DND-41 (cell line): ENCODE results near the gene MAP1A.

Source experiments
- ATAC-seq: fragments of 200-7000 bp; cut with Tn5 transposase; 3 replicates; pipeline ENCODE4 v1.9.1; 2021; ENCODE audit warnings: low read depth; ENCODE audit not compliant: insufficient read depth
- DNase-seq: peaks from one replicate; pipeline ENCODE4 v3.0.0-alpha.2; 2020
- H2AFZ ChIP-seq: 2 replicates; pipeline ENCODE4 v1.6.0; 2012; ENCODE audit warnings: low read depth, low read length
- H3K27ac ChIP-seq: 2 replicates; pipeline ENCODE4 v1.5.1; 2012; ENCODE audit warnings: low read length, inconsistent platforms
- H3K27me3 ChIP-seq: fragments of 200-600 bp; sonication (generic); 2 replicates; pipeline ENCODE4 v1.6.0; 2012; ENCODE audit warnings: low read length, mild to moderate bottlenecking, inconsistent platforms; ENCODE audit not compliant: insufficient read depth, poor library complexity
- H3K36me3 ChIP-seq: 2 replicates; pipeline ENCODE4 v1.5.1; 2012; ENCODE audit warnings: low read length, inconsistent platforms; ENCODE audit not compliant: insufficient read depth
- H3K4me1 ChIP-seq: 2 replicates; pipeline ENCODE4 v1.5.1; 2012; ENCODE audit warnings: mild to moderate bottlenecking, low read length; ENCODE audit not compliant: insufficient read depth
- H3K4me2 ChIP-seq: 2 replicates; pipeline ENCODE4 v1.6.0; 2012; ENCODE audit warnings: mild to moderate bottlenecking, moderate library complexity, low read length, inconsistent platforms; ENCODE audit not compliant: insufficient read depth
- H3K4me3 ChIP-seq, 2 experiments: fragments of 200-600 bp in 1 of 2; shearing (Covaris generic) in 1 of 2; 2 replicates each; pipeline ENCODE4 v1.5.1; 2012 to 2016; ENCODE audit warnings: inconsistent platforms in 2 of 2, low read length in 2 of 2, mild to moderate bottlenecking in 2 of 2, low read depth in 1 of 2, moderate library complexity in 1 of 2
- H3K79me2 ChIP-seq: 2 replicates; pipeline ENCODE4 v1.6.0; 2012; ENCODE audit warnings: low read length, inconsistent platforms; ENCODE audit not compliant: insufficient read depth
- H3K9ac ChIP-seq: 2 replicates; pipeline ENCODE4 v1.6.0; 2012; ENCODE audit warnings: low read depth, mild to moderate bottlenecking, inconsistent platforms, low read length, moderate library complexity
- H3K9me3 ChIP-seq: 2 replicates; pipeline ENCODE4 v1.5.1; 2012; ENCODE audit warnings: low read length, moderate library complexity, mild to moderate bottlenecking, inconsistent platforms; ENCODE audit not compliant: insufficient read depth, severe bottlenecking
- H4K20me1 ChIP-seq: 2 replicates; pipeline ENCODE4 v1.6.0; 2012; ENCODE audit warnings: low read length; ENCODE audit not compliant: insufficient read depth
- CTCF ChIP-seq: IDR thresholded peaks from 2 replicates; pipeline ENCODE4 v1.5.1; 2012; ENCODE audit warnings: borderline replicate concordance, low read length, moderate library complexity, mild to moderate bottlenecking; ENCODE audit not compliant: poor library complexity, severe bottlenecking; ENCODE audit errors: extremely low read depth
- EZH2 ChIP-seq: IDR thresholded peaks from 3 replicates; pipeline ENCODE4 v1.6.1; 2012; ENCODE audit warnings: borderline replicate concordance, low read depth, mild to moderate bottlenecking, moderate library complexity, low read length, inconsistent platforms; ENCODE audit not compliant: severe bottlenecking

The MAP1A gene

GRCh38 chr15:43522247-43522646, 4.8 kb downstream of the MAP1A start:
- Histone ChIP-seq H3K4me1 (peaks cover 21% of the 10 kb centered on the region), H3K4me3 (no peak overlapping the region), H3K27ac (0 out of 2 replicates have a peak overlapping the region, but pooled peaks have one; percentile 22), H3K27me3 (no peaks in the 10 kb centered on the region), H3K9ac (no peak overlapping the region), H2AFZ (no peak overlapping the region), H4K20me1 (peaks cover 62% of the 10 kb centered on the region; the same call in 1 of the 2 replicates), H3K36me3 (peaks cover 74% of the 10 kb centered on the region), H3K4me2 (no peak overlapping the region), H3K79me2 (peaks cover 62% of the 10 kb centered on the region), H3K9me3 (no peaks in the 10 kb centered on the region)
- no peak for TF ChIP-seq CTCF
- no peak for TF ChIP-seq EZH2
- DNase-seq (no peak), ATAC-seq (no peak)

- no peak for DNase-seq
- Histone ChIP-seq H3K27me3 (no peaks in the 10 kb centered on the region), H4K20me1 (peaks cover 68% of the 10 kb centered on the region; the same call in 1 of the 2 replicates), H3K9me3 (no peaks in the 10 kb centered on the region), H3K36me3 (peaks cover 88% of the 10 kb centered on the region), H3K4me2 (no peak overlapping the region), H3K79me2 (peaks cover 53% of the 10 kb centered on the region), H3K4me1 (peaks cover 20% of the 10 kb centered on the region), H3K27ac (no peak overlapping the region), H3K9ac (no peak overlapping the region), H2AFZ (no peak overlapping the region), H3K4me3 (no peak overlapping the region)
- ATAC-seq, result no peak
- TF ChIP-seq EZH2 (no peak), CTCF (no peak)
Observed at GRCh38 chr15:43523646-43524045, 6.2 kb downstream of the MAP1A start.

GRCh38 chr15:43524254-43524845, 6.9 kb downstream of the MAP1A start:
- Histone ChIP-seq H3K4me1 (peaks cover 13% of the 10 kb centered on the region), H3K4me3 (no peak overlapping the region), H3K9ac (no peak overlapping the region), H3K9me3 (no peaks in the 10 kb centered on the region), H3K4me2 (no peak overlapping the region), H3K27me3 (no peaks in the 10 kb centered on the region), H3K79me2 (peaks cover 46% of the 10 kb centered on the region), H4K20me1 (peaks cover 69% of the 10 kb centered on the region; the same call in 1 of the 2 replicates), H3K36me3 (peaks cover 93% of the 10 kb centered on the region), H3K27ac (peak overlapping the region; percentile 16; the same call in 1 of the 2 replicates), H2AFZ (no peak overlapping the region)
- ATAC-seq (no peak), DNase-seq (no peak)
- no peak for TF ChIP-seq CTCF
- no peak for TF ChIP-seq EZH2

- Histone ChIP-seq H2AFZ (no peak overlapping the region), H3K79me2 (peaks cover 38% of the 10 kb centered on the region), H3K27me3 (no peaks in the 10 kb centered on the region), H3K9ac (no peak overlapping the region), H4K20me1 (peaks cover 65% of the 10 kb centered on the region; the same call in 1 of the 2 replicates), H3K36me3 (peaks cover 98% of the 10 kb centered on the region), H3K4me2 (no peak overlapping the region), H3K4me1 (peaks cover 5% of the 10 kb centered on the region), H3K4me3 (no peak overlapping the region), H3K27ac (no peak overlapping the region), H3K9me3 (no peaks in the 10 kb centered on the region)
- ATAC-seq, result no peak
- no peak for TF ChIP-seq CTCF
- no peak for TF ChIP-seq EZH2
- no peak for DNase-seq
Observed at GRCh38 chr15:43525131-43525530, 7.7 kb downstream of the MAP1A start.
